HEK293 (cell line): Measurements from ENCODE around the gene FRMD4A.

Experiments used
- ATF2 ChIP-seq: fragments of 450-650 bp; formaldehyde crosslinking; IDR thresholded peaks from 2 replicates; pipeline ENCODE4 v1.5.1; 2016; ENCODE audit warnings: missing biosample characterization, missing genetic modification characterization, low read depth
- CTCF ChIP-seq: fragments of 450-650 bp; formaldehyde crosslinking; IDR thresholded peaks from 2 replicates; pipeline ENCODE4 v1.5.1; 2016; ENCODE audit warnings: missing biosample characterization, missing genetic modification characterization
- REST ChIP-seq: fragments of 450-650 bp; formaldehyde crosslinking; IDR thresholded peaks from 2 replicates; pipeline ENCODE4 v1.5.1; 2016; ENCODE audit warnings: missing biosample characterization, missing genetic modification characterization
- ZBTB1 ChIP-seq: fragments of 450-650 bp; formaldehyde crosslinking; IDR thresholded peaks from 2 replicates; pipeline ENCODE4 v1.5.1; 2016; ENCODE audit warnings: missing biosample characterization, missing genetic modification characterization
- ZBTB7A ChIP-seq: fragments of 450-650 bp; formaldehyde crosslinking; IDR thresholded peaks from 2 replicates; pipeline ENCODE4 v1.5.1; 2016; ENCODE audit warnings: low read depth, missing biosample characterization, missing genetic modification characterization
- ZNF121 ChIP-seq: fragments of 450-650 bp; formaldehyde crosslinking; IDR thresholded peaks from 2 replicates; pipeline ENCODE4 v1.5.1; 2016; ENCODE audit warnings: missing biosample characterization, missing genetic modification characterization
- ZNF146 ChIP-seq: fragments of 450-650 bp; formaldehyde crosslinking; IDR thresholded peaks from 2 replicates; pipeline ENCODE4 v1.5.1; 2016; ENCODE audit warnings: missing biosample characterization, missing genetic modification characterization
- ZNF2 ChIP-seq: fragments of 450-650 bp; formaldehyde crosslinking; IDR thresholded peaks from 2 replicates; pipeline ENCODE4 v1.5.1; 2016; ENCODE audit warnings: missing biosample characterization, missing genetic modification characterization
- ZNF302 ChIP-seq: fragments of 450-650 bp; formaldehyde crosslinking; IDR thresholded peaks from 2 replicates; pipeline ENCODE4 v1.5.1; 2016; ENCODE audit warnings: missing biosample characterization, missing genetic modification characterization, low read depth
- ZNF426 ChIP-seq: fragments of 450-650 bp; formaldehyde crosslinking; IDR thresholded peaks from 2 replicates; pipeline ENCODE4 v1.5.1; 2017; ENCODE audit warnings: missing biosample characterization, missing genetic modification characterization, mild to moderate bottlenecking, inconsistent platforms, moderate library complexity
- ZNF76 ChIP-seq: fragments of 450-650 bp; formaldehyde crosslinking; IDR thresholded peaks from 2 replicates; pipeline ENCODE4; 2016; ENCODE audit warnings: low read depth, missing biosample characterization, missing genetic modification characterization, borderline replicate concordance

GRCh38 chr10:13686331-13686752 lies 644.4 kb downstream of the FRMD4A start:
- TF ChIP-seq REST (tag by site-specific recombination) (no peak), CTCF (tag by site-specific recombination) (no peak), ZNF302 (no peak), ZNF146 (tag by site-specific recombination) (no peak), ZNF2 (tag by site-specific recombination) (no peak), ZBTB7A (tag by site-specific recombination) (no peak), ZBTB1 (tag by site-specific recombination) (no peak), ZNF426 (tag by site-specific recombination) (no peak), ZNF121 (tag by site-specific recombination) (no peak), ATF2 (tag by site-specific recombination) (no peak), ZNF76 (no peak)
